Stimulated activated CD8-positive, alpha-beta memory T cell treated with anti-CD3 and anti-CD28 coated beads, Interleukin-4, amount 100 ng/mL, for 1 hour (primary cell): Measurements from ENCODE around the gene VIPR2.
"Not testable (repeated sequence)": the region's sequence is repeated elsewhere in the genome, so short reads cannot be mapped to it uniquely, and the experiment has no call there.

Source experiments
- DNase-seq, 2 donors: peaks; one replicate each; pipeline ENCODE4 v3.0.0-alpha.2; 2020; ENCODE audit warnings: low read depth in 2 of 2, low spot score in 1 of 2

The VIPR2 gene

GRCh38 chr7:158996214-158997109 is 148.2 kb downstream of the VIPR2 start:
- no peak for DNase-seq

- no peak for DNase-seq
Observed at GRCh38 chr7:158995514-158995913, 149.2 kb downstream of the VIPR2 start.

- no peak for DNase-seq
Observed at GRCh38 chr7:158994687-158995086, 150.0 kb downstream of the VIPR2 start.

GRCh38 chr7:158993591-158993990 is 151.1 kb downstream of the VIPR2 start:
- DNase-seq = no peak

GRCh38 chr7:158992759-158993158 is 151.9 kb downstream of the VIPR2 start:
- DNase-seq = no peak

GRCh38 chr7:158991824-158992621 is 152.6 kb downstream of the VIPR2 start:
- DNase-seq = no peak

GRCh38 chr7:158988996-158989395 is 155.7 kb downstream of the VIPR2 start:
- no peak for DNase-seq

GRCh38 chr7:158988302-158988862 is 156.3 kb downstream of the VIPR2 start:
- DNase-seq = no peak

- DNase-seq = no peak
Observed at GRCh38 chr7:158987691-158988090, 157.0 kb downstream of the VIPR2 start.

- no peak for DNase-seq
Observed at GRCh38 chr7:158985583-158985982, 159.1 kb downstream of the VIPR2 start.

GRCh38 chr7:158984007-158984406 is 160.7 kb downstream of the VIPR2 start:
- not testable (repeated sequence) for DNase-seq

- DNase-seq = not testable (repeated sequence)
Observed at GRCh38 chr7:158982080-158982479, 162.6 kb downstream of the VIPR2 start.

- no peak for DNase-seq
Observed at GRCh38 chr7:158979635-158980351, 164.9 kb downstream of the VIPR2 start.

GRCh38 chr7:158979023-158979529 is 165.6 kb downstream of the VIPR2 start:
- no peak for DNase-seq
